ENCODE measurements around the gene EEF1A2. TPM values are rescaled to one million over a fixed set of nuclear protein-coding genes. Genes with fewer than 3 reads are reported as not detected.

Gene EEF1A2
- total and polyA plus RNA-seq, 2 experiments from 2014 or later = 1.3 to 37.1 TPM

GRCh38 chr20:63548542-63548941 lies 49.7 kb upstream of the EEF1A2 start:
- Histone ChIP-seq H3F3A (replicated peaks; ENCODE audit: low read depth) (peaks cover 7% of the 10 kb centered on the region; the same call in 1 of the 2 replicates), H3K4me3 (no peak overlapping the region), H3K36me3 (ENCODE audit: insufficient read depth) (no peaks in the 10 kb centered on the region), H3K79me2 (replicated peaks; ENCODE audit: insufficient read depth) (no peaks in the 10 kb centered on the region), H3K9me2 (ENCODE audit: insufficient read depth) (no peaks in the 10 kb centered on the region), H3K4me1 (ENCODE audit: insufficient read depth) (peaks cover 12% of the 10 kb centered on the region; the same call in 1 of the 2 replicates), H4K20me1 (replicated peaks; ENCODE audit: insufficient read depth) (no peaks in the 10 kb centered on the region), H3K27me3 (ENCODE audit: insufficient read depth) (no peaks in the 10 kb centered on the region), H3K27ac (ENCODE audit: low read depth) (no peak overlapping the region), H3K4me2 (0 out of 2 replicates have a peak overlapping the region, but pooled peaks have one; percentile 32), H2AFZ (no peak overlapping the region)
- ATAC-seq (no peak), DNase-seq (ENCODE audit: low spot score) (no peak)
- no peak overlapping the region for H3K4me3 Mint-ChIP-seq
- peaks cover 4% of the 10 kb centered on the region; the same call in 1 of the 3 replicates for H3K36me3 Mint-ChIP-seq (ENCODE audit: low read depth)
- H3K27me3 Mint-ChIP-seq (ENCODE audit: insufficient read depth, low read depth, poor library complexity) = peaks cover 14% of the 10 kb centered on the region
- H3K9me3 Mint-ChIP-seq = no peaks in the 10 kb centered on the region; the same call in 2 of the 3 replicates
- peaks cover 25% of the 10 kb centered on the region for H3K4me1 Mint-ChIP-seq
- H3K27ac Mint-ChIP-seq = no peak overlapping the region
- TF ChIP-seq, protein P1, sequence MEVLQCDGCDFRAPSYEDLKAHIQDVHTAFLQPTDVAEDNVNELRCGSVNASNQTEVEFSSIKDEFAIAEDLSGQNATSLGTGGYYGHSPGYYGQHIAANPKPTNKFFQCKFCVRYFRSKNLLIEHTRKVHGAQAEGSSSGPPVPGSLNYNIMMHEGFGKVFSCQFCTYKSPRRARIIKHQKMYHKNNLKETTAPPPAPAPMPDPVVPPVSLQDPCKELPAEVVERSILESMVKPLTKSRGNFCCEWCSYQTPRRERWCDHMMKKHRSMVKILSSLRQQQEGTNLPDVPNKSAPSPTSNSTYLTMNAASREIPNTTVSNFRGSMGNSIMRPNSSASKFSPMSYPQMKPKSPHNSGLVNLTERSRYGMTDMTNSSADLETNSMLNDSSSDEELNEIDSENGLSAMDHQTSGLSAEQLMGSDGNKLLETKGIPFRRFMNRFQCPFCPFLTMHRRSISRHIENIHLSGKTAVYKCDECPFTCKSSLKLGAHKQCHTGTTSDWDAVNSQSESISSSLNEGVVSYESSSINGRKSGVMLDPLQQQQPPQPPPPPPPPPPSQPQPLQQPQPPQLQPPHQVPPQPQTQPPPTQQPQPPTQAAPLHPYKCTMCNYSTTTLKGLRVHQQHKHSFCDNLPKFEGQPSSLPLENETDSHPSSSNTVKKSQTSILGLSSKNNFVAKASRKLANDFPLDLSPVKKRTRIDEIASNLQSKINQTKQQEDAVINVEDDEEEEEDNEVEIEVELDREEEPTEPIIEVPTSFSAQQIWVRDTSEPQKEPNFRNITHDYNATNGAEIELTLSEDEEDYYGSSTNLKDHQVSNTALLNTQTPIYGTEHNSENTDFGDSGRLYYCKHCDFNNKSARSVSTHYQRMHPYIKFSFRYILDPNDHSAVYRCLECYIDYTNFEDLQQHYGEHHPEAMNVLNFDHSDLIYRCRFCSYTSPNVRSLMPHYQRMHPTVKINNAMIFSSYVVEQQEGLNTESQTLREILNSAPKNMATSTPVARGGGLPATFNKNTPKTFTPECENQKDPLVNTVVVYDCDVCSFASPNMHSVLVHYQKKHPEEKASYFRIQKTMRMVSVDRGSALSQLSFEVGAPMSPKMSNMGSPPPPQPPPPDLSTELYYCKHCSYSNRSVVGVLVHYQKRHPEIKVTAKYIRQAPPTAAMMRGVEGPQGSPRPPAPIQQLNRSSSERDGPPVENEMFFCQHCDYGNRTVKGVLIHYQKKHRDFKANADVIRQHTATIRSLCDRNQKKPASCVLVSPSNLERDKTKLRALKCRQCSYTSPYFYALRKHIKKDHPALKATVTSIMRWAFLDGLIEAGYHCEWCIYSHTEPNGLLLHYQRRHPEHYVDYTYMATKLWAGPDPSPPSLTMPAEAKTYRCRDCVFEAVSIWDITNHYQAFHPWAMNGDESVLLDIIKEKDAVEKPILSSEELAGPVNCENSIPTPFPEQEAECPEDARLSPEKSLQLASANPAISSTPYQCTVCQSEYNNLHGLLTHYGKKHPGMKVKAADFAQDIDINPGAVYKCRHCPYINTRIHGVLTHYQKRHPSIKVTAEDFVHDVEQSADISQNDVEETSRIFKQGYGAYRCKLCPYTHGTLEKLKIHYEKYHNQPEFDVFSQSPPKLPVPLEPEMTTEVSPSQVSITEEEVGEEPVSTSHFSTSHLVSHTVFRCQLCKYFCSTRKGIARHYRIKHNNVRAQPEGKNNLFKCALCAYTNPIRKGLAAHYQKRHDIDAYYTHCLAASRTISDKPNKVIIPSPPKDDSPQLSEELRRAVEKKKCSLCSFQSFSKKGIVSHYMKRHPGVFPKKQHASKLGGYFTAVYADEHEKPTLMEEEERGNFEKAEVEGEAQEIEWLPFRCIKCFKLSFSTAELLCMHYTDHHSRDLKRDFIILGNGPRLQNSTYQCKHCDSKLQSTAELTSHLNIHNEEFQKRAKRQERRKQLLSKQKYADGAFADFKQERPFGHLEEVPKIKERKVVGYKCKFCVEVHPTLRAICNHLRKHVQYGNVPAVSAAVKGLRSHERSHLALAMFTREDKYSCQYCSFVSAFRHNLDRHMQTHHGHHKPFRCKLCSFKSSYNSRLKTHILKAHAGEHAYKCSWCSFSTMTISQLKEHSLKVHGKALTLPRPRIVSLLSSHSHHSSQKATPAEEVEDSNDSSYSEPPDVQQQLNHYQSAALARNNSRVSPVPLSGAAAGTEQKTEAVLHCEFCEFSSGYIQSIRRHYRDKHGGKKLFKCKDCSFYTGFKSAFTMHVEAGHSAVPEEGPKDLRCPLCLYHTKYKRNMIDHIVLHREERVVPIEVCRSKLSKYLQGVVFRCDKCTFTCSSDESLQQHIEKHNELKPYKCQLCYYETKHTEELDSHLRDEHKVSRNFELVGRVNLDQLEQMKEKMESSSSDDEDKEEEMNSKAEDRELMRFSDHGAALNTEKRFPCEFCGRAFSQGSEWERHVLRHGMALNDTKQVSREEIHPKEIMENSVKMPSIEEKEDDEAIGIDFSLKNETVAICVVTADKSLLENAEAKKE (CRISPR knock-in tag; IDR thresholded peaks at IDR 0.05) = no peak
- TF ChIP-seq STAT1 (IDR thresholded peaks at IDR 0.05; ENCODE audit: unreplicated experiment) (no peak), JUNB (IDR thresholded peaks at IDR 0.05; ENCODE audit: unreplicated experiment) (no peak), CTCF (conservative IDR thresholded peaks at IDR 0.05; ENCODE audit: low read depth in 2 of 2) (no peak), CREB1 (CRISPR knock-in tag; IDR thresholded peaks at IDR 0.05; ENCODE audit: low read depth) (no peak), NANOG (IDR thresholded peaks at IDR 0.05; ENCODE audit: borderline replicate concordance) (no peak), ZNF331 (CRISPR knock-in tag; IDR thresholded peaks at IDR 0.05; ENCODE audit: low read depth) (no peak), ZNF114 (CRISPR knock-in tag; IDR thresholded peaks at IDR 0.05) (no peak), EZH2phosphoT487 (IDR thresholded peaks at IDR 0.05; ENCODE audit: unreplicated experiment) (no peak), EZH2 (IDR thresholded peaks at IDR 0.05; ENCODE audit: low read depth, unreplicated experiment) (no peak), POLR2AphosphoS5 (IDR thresholded peaks at IDR 0.05; ENCODE audit: low read depth) (no peak)
- TF ChIP-seq, protein P2, sequence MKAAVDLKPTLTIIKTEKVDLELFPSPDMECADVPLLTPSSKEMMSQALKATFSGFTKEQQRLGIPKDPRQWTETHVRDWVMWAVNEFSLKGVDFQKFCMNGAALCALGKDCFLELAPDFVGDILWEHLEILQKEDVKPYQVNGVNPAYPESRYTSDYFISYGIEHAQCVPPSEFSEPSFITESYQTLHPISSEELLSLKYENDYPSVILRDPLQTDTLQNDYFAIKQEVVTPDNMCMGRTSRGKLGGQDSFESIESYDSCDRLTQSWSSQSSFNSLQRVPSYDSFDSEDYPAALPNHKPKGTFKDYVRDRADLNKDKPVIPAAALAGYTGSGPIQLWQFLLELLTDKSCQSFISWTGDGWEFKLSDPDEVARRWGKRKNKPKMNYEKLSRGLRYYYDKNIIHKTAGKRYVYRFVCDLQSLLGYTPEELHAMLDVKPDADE (IDR thresholded peaks at IDR 0.05) = no peak
- TF ChIP-seq, protein P3, sequence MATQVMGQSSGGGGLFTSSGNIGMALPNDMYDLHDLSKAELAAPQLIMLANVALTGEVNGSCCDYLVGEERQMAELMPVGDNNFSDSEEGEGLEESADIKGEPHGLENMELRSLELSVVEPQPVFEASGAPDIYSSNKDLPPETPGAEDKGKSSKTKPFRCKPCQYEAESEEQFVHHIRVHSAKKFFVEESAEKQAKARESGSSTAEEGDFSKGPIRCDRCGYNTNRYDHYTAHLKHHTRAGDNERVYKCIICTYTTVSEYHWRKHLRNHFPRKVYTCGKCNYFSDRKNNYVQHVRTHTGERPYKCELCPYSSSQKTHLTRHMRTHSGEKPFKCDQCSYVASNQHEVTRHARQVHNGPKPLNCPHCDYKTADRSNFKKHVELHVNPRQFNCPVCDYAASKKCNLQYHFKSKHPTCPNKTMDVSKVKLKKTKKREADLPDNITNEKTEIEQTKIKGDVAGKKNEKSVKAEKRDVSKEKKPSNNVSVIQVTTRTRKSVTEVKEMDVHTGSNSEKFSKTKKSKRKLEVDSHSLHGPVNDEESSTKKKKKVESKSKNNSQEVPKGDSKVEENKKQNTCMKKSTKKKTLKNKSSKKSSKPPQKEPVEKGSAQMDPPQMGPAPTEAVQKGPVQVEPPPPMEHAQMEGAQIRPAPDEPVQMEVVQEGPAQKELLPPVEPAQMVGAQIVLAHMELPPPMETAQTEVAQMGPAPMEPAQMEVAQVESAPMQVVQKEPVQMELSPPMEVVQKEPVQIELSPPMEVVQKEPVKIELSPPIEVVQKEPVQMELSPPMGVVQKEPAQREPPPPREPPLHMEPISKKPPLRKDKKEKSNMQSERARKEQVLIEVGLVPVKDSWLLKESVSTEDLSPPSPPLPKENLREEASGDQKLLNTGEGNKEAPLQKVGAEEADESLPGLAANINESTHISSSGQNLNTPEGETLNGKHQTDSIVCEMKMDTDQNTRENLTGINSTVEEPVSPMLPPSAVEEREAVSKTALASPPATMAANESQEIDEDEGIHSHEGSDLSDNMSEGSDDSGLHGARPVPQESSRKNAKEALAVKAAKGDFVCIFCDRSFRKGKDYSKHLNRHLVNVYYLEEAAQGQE (IDR thresholded peaks at IDR 0.05; ENCODE audit: unreplicated experiment) = no peak

Measured in GM23338 (cell line).